Esophagus squamous epithelium (tissue), 5 donors: Measurements from ENCODE around the gene TCF12. TPM values are rescaled to one million over a fixed set of nuclear protein-coding genes. Genes with fewer than 3 reads are reported as not detected.

Experiments used
- DNase-seq: peaks from one replicate; lab custom pipeline; 2025; lab: John Stamatoyannopoulos, UW
- H3K27ac ChIP-seq, 4 donors: fragments of 200-600 bp; sonication (generic); one replicate each; pipeline ENCODE4 v1.5.1; 2016 to 2019; ENCODE audit warnings: mild to moderate bottlenecking in 1 of 4
- H3K27me3 ChIP-seq, 4 donors: fragments of 200-600 bp; sonication (generic); 1 replicate in 3 of 4; 2 replicates in 1 of 4; pipeline versions ENCODE4 v1.5.1 to v1.6.0; 2017 to 2021; ENCODE audit warnings: antibody characterized with exemption in 1 of 4
- H3K36me3 ChIP-seq, 3 donors: fragments of 200-600 bp; sonication (generic); one replicate each; pipeline ENCODE4 v1.5.1; 2016 to 2019
- H3K4me1 ChIP-seq, 3 donors: fragments of 200-600 bp; sonication (generic); one replicate each; pipeline ENCODE4 v1.5.1; 2017 to 2019
- H3K4me3 ChIP-seq, 4 donors: fragments of 200-600 bp; sonication (generic); 1 replicate in 3 of 4; 2 replicates in 1 of 4; pipeline ENCODE4 v1.5.1; 2016 to 2019; ENCODE audit warnings: mild to moderate bottlenecking in 2 of 4, moderate library complexity in 1 of 4
- H3K9me3 ChIP-seq, 3 donors: fragments of 200-600 bp; sonication (generic); one replicate each; pipeline ENCODE4 v1.5.1; 2016 to 2019
- POLR2A ChIP-seq, 4 donors: fragments of 450-650 bp; IDR thresholded peaks; one replicate each; pipeline ENCODE4 v1.6.1; 2017; ENCODE audit warnings: antibody characterized with exemption in 4 of 4, mild to moderate bottlenecking in 4 of 4, moderate library complexity in 3 of 4
- WGBS, 2 donors: methylation state at CpG; one replicate each; pipeline ENCODE4 v1.1.5; 2018; 5-methylcytosine and 5-hydroxymethylcytosine counted together
- intact Hi-C: fragments of 100-400 bp; cut with DNase I; formaldehyde crosslinking; loops from one replicate; pipeline ENCODE4 v1.15.0; 2022
- total RNA-seq, 4 donors: library from RNA; depleted of rRNA; stranded (reverse); fragments of >200 nt; gene quantifications; one replicate each; pipeline ENCODE4 v1.1.0, GENCODE V29; 2016
- TF ChIP-seq, protein P1 (sequence below), 6 experiments: fragments of 450-650 bp in 4 of 6; fragments of 200-600 bp in 2 of 6; sonication (generic) in 2 of 6; IDR thresholded peaks; one replicate each; pipeline ENCODE4 v1.5.1; 2016 to 2019; ENCODE audit warnings: antibody characterized with exemption in 6 of 6, mild to moderate bottlenecking in 4 of 6, moderate library complexity in 4 of 6
- donor health status: DM: yes; HTN: yes; CAD: no.

The TCF12 gene
- total RNA-seq, 4 donors from 2014 or later: 28.5 to 90.4 (median 51.3) TPM

DNA sequence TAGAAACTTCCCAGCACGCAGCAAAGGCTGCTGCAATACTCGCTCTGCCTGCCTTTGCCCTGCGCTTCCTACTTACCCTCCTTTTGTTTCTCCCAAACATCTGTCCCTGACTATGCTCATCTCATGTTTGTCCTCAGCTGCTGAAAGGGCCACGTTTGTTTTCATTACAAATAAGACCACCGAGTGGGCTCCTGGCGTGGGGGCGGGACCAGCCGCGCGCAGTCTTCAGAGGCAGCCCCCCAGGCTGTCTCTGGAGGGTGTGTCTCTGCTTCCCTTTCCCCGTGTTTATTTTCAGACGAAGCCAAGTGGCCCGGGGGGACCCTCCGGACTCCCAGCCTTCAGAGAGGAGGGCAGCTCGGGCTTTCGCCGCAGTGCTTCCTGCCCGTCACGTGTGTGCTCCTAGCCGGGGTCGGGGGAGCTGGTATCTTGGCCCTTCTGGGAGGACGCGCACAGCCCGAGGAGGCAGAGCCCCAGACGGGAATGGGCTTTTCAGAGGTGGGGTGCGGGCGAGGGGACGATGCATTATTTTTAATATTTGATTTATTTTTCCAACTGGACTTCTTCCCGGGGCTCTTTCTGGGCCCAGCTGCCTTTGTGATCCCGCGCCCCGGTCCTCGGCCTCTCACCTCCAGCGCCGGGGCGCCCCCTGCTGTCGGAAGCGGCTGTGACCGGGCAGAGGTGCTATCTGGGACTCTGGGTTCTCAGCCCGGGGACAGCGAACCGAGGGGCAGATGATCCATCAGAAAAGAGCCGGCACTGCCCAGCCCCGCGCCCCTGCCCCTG is 387.9 kb downstream of the TCF12 start:
- TF ChIP-seq, protein P1, sequence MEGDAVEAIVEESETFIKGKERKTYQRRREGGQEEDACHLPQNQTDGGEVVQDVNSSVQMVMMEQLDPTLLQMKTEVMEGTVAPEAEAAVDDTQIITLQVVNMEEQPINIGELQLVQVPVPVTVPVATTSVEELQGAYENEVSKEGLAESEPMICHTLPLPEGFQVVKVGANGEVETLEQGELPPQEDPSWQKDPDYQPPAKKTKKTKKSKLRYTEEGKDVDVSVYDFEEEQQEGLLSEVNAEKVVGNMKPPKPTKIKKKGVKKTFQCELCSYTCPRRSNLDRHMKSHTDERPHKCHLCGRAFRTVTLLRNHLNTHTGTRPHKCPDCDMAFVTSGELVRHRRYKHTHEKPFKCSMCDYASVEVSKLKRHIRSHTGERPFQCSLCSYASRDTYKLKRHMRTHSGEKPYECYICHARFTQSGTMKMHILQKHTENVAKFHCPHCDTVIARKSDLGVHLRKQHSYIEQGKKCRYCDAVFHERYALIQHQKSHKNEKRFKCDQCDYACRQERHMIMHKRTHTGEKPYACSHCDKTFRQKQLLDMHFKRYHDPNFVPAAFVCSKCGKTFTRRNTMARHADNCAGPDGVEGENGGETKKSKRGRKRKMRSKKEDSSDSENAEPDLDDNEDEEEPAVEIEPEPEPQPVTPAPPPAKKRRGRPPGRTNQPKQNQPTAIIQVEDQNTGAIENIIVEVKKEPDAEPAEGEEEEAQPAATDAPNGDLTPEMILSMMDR (IDR thresholded peaks at IDR 0.05): peak; percentile 82 to 94 (median 88)
- no peak for TF ChIP-seq POLR2A (IDR thresholded peaks at IDR 0.05)
- peak overlapping the region; percentile 34 to 78 (median 56) for H3K4me3 ChIP-seq
- no peaks in the 10 kb centered on the region for H3K36me3 ChIP-seq
- H3K27ac ChIP-seq: peak overlapping the region in 3 of 4 donors; percentile 16 to 71 (median 38)
- intact Hi-C loops: loop anchor here (5.0 to 10.0 kb wide), 3 partner anchors 159 to 812 kb away; no protein-coding TSS in a partner anchor
- H3K9me3 ChIP-seq: no peaks in the 10 kb centered on the region
- no peaks in the 10 kb centered on the region for H3K27me3 ChIP-seq
- peak; percentile 35 for DNase-seq
- peaks cover 8 to 20% (median 12%) of the 10 kb centered on the region in 3 donors for H3K4me1 ChIP-seq
- 3 to 5% methylated on average over 18 to 27 of the region's 45 CpGs for WGBS, 2 donors

DNA sequence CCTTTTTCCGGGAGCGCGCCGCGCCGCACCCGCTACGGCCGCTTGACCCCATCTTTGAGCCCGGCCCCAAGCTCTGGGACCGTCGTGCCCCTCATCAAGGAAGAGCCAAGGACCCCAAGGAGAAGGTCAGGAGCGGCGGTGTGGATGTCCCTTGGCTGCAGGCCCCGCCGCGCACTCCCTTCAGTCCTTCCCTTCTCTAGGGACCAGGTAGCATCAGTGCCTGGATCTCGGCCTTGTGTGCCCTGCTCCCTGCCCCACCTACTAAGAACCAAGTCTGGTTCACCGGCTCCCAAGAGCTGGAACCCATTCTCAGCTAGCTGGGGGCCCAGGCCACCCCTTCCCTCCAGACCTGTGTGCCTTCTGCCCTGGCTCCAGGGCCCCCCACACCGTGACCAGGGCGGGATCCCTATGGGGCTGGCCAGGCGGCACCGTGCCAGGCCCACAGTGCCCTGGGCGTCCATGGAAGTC is 388.5 kb downstream of the TCF12 start:
- Histone ChIP-seq H3K27me3 (no peaks in the 10 kb centered on the region), H3K27ac (peak overlapping the region in 3 of 4 donors; percentile 16 to 71 (median 16)), H3K9me3 (no peaks in the 10 kb centered on the region), H3K4me1 (peaks cover 8 to 20% (median 12%) of the 10 kb centered on the region in 3 donors), H3K4me3 (peak overlapping the region; percentile 34 to 78 (median 56)), H3K36me3 (no peaks in the 10 kb centered on the region)
- TF ChIP-seq, protein P1 (IDR thresholded peaks at IDR 0.05): no peak
- TF ChIP-seq POLR2A (IDR thresholded peaks at IDR 0.05): no peak
- WGBS, 2 donors: 69% methylated on average over 7 of the region's 24 CpGs; no CpG with 5 or more reads in 1 of the 2 donors
- no peak for DNase-seq
- intact Hi-C loops: loop anchor here (5.0 to 10.0 kb wide), 3 partner anchors 160 to 812 kb away; no protein-coding TSS in a partner anchor

DNA sequence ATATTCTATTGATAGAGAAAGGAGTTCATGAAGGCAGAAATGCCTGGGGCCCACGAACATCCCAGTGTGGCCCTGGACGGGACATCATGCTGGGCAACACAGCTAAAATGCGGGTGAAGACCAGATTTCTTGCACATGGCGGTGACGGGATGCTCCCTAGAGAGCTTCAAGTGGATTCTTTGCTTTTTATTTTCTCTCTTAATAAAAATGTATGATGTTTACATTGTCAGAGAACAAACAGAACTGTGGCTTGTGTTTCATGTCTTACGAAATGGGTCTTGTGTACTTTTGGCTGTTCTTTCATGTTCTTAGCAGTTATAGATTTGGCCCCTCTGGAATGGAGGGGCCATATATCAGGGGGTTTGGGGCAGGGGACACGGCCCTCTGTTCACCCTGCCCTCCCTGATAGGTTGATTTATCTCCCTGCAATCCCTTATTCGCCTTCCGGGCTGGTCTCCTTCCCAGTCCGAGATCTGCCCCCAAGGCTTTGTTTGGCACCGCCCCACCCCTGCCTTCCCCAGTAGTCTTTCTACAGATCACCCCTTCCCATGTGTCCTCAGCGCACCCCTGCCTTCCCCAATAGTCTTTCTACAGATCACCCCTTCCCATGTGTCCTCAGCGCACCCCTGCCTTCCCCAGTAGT is 389.2 kb downstream of the TCF12 start:
- peaks cover 8 to 20% (median 12%) of the 10 kb centered on the region in 3 donors for H3K4me1 ChIP-seq
- no peaks in the 10 kb centered on the region for H3K9me3 ChIP-seq
- no peak for DNase-seq
- no peaks in the 10 kb centered on the region for H3K36me3 ChIP-seq
- intact Hi-C loops: loop anchor here (5.0 to 10.0 kb wide), 3 partner anchors 160 to 813 kb away; no protein-coding TSS in a partner anchor
- TF ChIP-seq POLR2A (IDR thresholded peaks at IDR 0.05): no peak
- TF ChIP-seq, protein P1 (IDR thresholded peaks at IDR 0.05): no peak
- WGBS, 2 donors: 79 to 88% methylated on average over 10 to 12 of the region's 13 CpGs
- H3K4me3 ChIP-seq: no peak overlapping the region
- peak overlapping the region in 1 of 4 donors; percentile 71 for H3K27ac ChIP-seq
- no peaks in the 10 kb centered on the region for H3K27me3 ChIP-seq

DNA sequence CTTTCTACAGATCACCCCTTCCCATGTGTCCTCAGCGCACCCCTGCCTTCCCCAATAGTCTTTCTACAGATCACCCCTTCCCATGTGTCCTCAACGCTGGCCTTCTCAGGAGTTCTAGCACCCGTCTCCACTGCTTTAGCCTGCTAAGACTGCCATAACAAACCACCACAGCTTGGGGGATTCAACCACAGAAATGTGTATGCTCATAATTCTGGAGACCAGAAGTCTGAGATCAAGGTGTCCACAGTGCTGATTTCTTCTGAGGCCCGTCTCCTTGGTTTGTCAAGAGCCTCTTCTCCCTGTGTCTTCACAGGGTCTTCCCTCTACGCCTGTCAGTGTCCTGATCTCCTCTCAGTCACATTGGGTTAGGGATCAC is 389.7 kb downstream of the TCF12 start:
- intact Hi-C loops: loop anchor here (5.0 to 10.0 kb wide), 3 partner anchors 161 to 813 kb away; no protein-coding TSS in a partner anchor
- H3K4me3 ChIP-seq: no peak overlapping the region

More for the DNA sequence above, 389.7 kb downstream of the TCF12 start:
- TF ChIP-seq POLR2A (IDR thresholded peaks at IDR 0.05): no peak
- TF ChIP-seq, protein P1 (IDR thresholded peaks at IDR 0.05): no peak
- Histone ChIP-seq H3K27me3 (no peaks in the 10 kb centered on the region), H3K27ac (no peak overlapping the region), H3K36me3 (no peaks in the 10 kb centered on the region), H3K4me1 (peaks cover 8 to 20% (median 12%) of the 10 kb centered on the region in 3 donors), H3K9me3 (no peaks in the 10 kb centered on the region)
- WGBS, 2 donors: 94% methylated on average over 5 of the region's 5 CpGs
- no peak for DNase-seq
